ENCODE measurements around the gene ZNF548. TPM values are rescaled to one million over a fixed set of nuclear protein-coding genes. Genes with fewer than 3 reads are reported as not detected.
"Not testable (repeated sequence)": the region's sequence is repeated elsewhere in the genome, so short reads cannot be mapped to it uniquely, and the experiment has no call there.

ZNF548 gene
- total RNA-seq, result 17.1 and 19.9 TPM in 2 replicates

DNA sequence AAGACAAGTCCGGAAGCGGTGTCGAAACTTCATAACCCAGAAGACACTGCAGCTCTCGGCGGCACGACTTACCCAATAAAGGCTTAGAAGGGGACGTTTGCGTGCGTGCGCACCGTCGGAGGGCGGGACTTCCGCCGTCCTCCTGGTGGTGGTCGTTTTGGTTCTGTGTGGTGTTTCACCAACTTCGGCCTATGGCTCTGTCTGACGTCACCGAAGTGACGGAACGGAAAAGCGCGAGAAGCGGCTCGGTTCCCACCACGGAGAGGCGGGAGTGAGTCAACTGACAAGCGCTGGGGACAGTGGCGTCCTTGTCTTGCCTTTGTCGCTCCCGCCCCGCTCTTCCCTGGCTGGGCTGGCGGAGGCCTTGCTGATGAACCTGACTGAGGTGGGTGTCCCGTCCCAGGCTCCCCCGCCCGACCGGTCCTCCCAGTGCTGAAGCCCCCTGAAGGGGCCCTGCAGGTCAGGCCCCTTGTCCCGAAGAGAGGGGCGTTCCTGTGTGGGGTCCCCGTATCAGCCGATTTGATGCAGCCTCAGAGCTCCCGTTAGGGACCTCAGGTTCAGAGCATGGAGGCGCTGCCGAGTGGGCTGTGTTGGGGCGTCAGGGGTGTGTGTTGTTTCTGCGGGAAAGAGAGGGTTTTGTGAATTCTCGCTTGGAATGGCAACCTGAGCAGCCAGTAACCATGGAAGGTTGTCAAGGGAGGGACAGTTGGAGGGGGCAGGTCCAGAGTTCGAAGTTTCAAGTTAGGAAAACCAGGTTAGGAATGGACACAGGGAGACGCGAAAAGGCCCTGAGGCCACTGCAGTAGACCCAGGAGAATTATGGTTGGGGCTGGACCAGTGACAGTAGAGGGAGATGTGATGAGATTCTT is at the start of gene ZNF548:
ZNF548 (plus strand) TSS at position 125 of the 869 bp plus-strand sequence; CDS start at position 371, 246 bp downstream.
- intact Hi-C loops (cut with micrococcal nuclease), result loop anchor here (1.0 to 5.0 kb wide), 9 partner anchors 21 to 199 kb away; partner anchors contain the start of genes TRAPPC2B, ZNF17, ZNF264 and ZNF304

DNA sequence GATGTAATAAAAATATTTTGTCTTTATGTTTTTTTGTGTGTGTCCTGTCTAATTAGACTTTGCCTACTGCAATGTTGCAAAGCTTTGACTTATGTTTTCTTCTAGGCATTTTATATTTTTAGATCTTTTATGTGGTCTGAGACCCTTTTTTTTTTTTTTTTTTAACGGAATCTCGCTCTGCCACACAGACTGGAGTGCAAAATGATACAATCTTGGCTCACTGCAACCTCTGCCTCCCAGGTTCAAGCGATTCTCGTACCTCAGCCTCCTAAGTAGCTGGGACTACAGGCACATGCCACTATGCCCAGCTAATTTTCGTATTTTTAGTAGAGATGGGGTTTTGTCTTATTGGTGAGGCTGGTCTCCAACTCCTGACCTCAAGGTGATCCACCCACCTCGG is 47.1 kb upstream of the ZNF548 start:
- intact Hi-C loops (cut with micrococcal nuclease), result no loop called here

DNA sequence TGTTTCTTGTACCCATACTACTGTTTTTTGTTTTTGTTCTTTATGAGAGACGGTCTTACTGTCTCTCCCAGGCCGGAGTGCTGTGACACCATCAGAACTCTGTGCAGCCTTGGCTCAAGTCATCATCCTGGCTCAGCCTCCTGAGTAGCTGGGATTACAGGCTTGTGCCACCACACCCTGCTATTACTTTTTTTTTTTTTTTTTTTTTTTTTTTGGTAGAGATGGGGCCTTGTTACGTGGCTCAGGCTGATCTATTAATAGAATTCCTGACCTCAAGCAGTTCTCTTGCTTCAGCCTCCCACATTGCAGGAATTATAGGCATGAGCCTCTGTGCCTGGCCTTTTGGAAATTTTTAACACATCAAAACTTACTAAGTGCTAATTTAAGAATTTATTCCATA is 41.5 kb upstream of the ZNF548 start:
- intact Hi-C loops (cut with micrococcal nuclease), result no loop called here

DNA sequence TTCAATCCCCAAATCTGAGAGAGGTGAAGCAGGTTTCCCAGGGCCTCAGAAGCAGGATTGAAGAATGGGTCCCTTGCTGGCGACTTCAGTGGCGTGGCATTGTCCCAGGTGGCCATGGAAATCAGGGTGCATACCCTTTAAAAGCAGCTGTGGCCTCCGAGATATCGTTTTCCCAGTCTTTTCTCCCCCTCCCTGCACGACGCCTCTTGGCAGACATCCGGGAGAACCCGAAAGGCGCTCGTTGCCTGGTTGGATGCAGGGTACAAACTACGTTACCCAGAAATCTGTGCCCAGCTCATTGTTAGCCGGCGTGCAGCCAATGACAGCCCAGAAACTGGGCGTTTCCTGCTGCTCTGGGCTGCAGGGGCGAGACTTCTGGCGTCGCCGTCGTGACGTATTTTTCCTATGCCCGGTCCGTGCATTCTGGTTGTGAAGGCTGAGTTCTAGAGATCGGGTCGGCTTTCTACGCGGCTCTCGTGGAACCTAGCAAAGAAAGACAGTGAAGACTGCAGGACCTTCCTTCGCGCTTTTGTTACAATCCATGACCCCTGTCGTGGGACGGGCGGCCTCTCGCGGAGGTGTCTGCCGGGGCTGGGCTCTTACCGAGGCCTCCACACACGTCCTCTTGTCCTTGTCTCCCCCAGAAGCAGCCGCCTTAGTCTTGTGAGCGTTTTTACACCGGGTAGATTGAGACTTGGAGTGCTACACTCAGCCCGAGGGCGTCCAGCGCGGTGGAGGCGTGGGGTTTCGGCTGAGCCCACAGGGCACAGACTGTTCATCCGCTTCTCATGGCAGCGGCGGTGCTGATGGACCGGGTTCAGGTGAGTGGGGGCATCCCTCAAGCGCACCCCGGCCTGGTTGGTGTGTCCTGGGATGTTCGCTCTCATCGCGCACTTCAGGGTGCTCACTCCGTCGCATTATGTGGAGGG is 38.5 kb upstream of the ZNF548 start, which contains the start of gene ZNF304:
ZNF304 (plus strand) TSS at position 395 of the 929 bp plus-strand sequence; CDS start at position 789, 394 bp downstream.
- intact Hi-C loops (cut with micrococcal nuclease), result loop anchor here (1.0 kb wide), 7 partner anchors 12 to 136 kb away; partner anchors contain the start of genes TRAPPC2B, ZNF17, ZNF419 and ZNF460

DNA sequence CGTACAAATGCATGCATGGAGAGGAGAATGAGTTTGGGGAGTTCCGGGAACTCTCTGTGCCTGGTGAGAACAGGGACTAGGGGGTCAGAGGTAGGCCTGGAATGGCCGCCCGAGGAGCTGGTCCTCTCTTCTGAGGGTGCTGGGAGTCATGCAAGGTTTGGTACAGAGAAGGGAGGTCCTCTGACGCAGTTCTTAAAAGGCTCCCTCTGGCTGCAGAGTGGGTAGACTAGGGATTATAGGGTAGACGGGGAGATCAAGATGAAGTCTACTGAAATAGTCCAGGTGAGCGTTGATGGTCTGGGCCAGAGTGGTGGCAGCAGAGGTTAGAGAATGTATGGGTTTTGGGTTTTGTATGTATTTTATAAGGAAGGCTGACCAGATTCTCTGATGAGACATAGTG is 37.8 kb upstream of the ZNF548 start:
- intact Hi-C loops (cut with micrococcal nuclease), result loop anchor here (1.0 kb wide), 7 partner anchors 11 to 135 kb away; partner anchors contain the start of genes TRAPPC2B, ZNF17, ZNF419 and ZNF460

DNA sequence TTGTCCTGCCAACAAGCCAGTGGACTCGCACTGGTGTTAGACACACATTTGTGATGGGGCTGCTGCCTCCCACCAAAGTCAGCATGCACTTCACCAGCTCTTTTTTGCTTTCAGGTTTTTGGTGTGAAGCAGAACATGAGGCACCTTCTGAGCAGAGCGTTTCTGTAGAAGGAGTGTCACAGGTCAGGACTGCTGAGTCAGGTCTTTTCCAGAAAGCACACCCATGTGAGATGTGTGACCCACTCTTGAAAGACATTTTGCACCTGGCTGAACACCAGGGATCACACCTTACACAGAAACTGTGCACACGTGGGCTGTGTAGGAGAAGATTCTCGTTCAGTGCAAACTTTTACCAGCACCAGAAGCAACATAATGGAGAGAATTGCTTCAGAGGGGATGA is 33.7 kb upstream of the ZNF548 start:
- intact Hi-C loops (cut with micrococcal nuclease), result no loop called here

DNA sequence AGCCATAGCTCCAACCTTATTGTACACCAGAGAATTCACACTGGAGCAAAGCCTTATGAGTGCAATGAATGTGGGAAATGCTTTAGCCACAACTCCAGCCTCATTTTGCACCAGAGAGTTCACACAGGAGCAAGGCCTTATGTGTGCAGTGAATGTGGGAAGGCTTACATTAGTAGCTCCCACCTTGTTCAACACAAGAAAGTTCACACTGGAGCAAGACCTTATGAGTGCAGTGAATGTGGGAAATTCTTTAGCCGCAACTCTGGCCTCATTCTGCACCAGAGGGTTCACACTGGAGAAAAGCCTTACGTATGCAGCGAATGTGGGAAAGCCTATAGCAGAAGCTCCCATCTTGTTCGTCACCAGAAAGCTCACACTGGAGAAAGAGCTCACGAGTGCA is 32.2 kb upstream of the ZNF548 start:
- intact Hi-C loops (cut with micrococcal nuclease), result no loop called here

DNA sequence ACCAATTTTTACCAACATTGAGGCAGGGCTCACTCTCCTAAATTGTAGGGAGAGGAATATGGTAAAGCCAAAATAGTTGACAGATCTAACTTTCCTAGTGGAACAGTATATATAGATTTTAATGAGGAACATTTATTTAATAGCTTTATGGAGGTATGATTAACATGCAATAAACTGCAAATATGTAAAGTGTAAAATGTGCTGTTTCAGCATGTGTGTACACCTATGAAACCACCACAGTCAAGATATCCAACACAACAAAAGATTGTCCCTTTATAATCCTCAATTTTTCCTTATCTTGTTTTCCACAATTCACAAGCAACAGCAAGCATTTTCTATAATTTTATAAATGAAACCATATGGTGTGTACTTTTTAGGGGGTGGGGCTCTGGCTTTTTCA is 30.4 kb upstream of the ZNF548 start:
- intact Hi-C loops (cut with micrococcal nuclease), result no loop called here

DNA sequence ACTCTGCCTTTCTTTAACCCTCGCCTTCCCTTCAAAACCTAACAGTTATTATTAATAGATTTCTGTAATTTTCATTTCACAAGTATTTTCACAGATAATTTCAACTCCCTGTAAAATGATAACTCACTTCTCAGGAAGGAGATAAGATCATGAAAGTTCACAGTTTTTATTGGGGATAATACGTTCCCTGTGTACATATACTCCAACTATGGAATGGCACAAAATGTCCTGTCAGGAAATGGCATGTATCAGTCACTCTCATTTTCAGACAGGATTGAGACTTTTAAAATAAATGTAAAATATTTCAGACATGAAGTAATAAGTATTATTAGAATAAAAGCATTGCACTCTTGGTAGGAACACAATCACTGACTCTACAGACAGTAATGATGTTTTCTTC is 27.2 kb upstream of the ZNF548 start:
- intact Hi-C loops (cut with micrococcal nuclease), result loop anchor here (2.0 kb wide), 3 partner anchors 42 to 172 kb away; partner anchors contain the start of genes ZNF17, ZNF264 and ZNF543

DNA sequence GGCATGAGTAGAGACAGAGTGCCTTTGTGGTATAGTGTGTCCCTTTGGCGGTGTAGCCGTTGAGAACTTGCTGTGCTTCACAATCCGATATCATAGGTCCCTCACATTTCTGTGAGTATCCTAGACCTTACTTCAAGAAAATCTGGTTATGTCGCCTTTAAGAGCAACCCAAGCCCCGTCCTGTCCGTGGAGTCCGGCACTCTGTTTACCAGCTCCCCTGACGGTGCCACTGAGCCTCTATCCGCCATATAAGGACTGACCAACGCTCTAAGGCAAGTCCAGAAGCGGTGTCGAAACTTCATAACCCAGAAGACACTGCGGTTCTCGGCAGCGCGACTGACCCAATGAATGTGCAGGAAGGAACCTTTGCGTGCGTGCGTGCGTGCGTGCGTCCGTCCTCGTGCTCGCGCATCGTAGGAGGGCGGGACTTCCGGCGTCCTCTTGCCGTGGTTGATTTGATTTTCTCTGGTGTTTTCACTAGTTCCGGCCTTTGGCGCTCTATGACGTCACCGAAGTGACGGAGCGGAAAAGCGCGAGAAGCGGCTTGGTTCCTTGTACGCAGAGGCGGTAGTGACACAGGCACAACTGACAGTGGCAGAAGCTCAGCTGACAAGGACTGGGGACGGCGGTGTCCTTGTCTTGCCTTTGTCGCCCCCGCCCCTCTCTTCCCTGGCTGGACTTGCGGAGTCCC is 26.5 kb upstream of the ZNF548 start, which contains the start of the genes TRAPPC2B and ZNF547:
TRAPPC2B (plus strand) TSS at position 555 of the 691 bp plus-strand sequence. CDS start 1,283 bp downstream, outside the sequence.
ZNF547 (plus strand) TSS at position 555 of the 691 bp plus-strand sequence. CDS start 5,005 bp downstream, outside the sequence.
- intact Hi-C loops (cut with micrococcal nuclease), result loop anchor here (1.0 to 2.0 kb wide), 11 partner anchors 12 to 456 kb away; partner anchors contain the start of genes ZNF134, ZNF17, ZNF264 and ZNF304

DNA sequence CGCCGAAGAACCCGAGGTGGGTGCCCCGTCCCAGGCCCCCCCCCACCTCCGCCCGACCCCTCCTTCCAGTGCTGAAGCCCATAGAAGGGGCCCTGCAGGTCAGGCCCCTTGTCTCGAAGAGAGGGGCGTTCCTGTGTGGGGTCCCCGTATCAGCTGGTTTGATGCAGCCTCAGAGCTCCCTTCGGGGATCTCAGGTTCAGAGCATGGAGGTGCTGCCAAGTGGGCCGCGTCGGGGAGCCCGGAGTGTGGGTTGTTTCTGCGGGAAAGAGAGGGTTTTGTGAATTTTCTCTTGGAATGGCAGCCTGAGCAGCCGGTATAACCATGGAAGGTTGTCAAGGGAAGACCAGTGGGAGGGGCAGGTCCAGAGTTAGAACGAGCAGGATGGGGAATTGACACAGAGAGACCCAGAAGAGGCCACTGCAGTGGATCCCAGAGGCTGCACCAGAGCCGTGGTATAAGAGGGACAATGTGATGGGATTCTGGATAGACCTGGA is 25.9 kb upstream of the ZNF548 start:
- intact Hi-C loops (cut with micrococcal nuclease), result loop anchor here (1.0 to 2.0 kb wide), 11 partner anchors 12 to 456 kb away; partner anchors contain the start of genes ZNF134, ZNF17, ZNF264 and ZNF304

DNA sequence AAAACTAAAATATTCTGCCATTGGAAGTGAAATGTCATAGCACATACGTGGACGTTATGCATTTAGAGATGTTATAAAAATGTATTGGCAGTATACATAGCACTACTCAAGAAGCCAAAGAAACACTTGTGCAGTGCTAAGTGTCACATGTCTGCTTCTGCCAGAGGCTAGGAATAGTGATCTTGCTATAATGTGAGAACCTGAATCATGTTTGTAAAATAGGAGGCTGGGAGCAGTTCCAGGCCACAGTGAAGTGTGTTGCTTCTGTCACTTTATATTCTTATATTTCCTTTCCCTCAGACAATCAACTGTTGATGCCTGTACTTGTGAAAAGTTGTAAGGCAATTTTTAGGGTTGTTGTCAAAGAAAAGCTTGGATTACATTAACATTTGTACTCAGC is 22.9 kb upstream of the ZNF548 start:
- intact Hi-C loops (cut with micrococcal nuclease), result no loop called here

DNA sequence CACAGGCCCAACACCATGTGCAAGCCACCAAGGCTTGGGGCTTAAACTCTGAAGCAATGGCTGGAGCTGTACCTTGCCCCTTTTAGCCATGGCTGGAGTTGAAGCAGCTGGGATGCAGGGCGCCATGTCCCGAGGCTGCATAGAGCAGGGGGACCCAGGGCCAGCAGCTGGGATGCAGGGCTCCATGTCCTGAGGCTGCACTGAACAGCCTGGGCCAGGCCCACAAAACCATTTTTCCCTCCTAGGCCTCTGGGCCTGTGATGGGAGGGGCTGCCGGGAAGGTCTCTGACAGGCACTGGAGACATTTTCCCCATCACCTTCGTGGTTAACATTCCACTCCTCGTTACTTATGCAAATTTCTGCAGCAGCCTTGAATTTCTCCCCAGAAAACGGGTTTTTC is 15.5 kb upstream of the ZNF548 start:
- intact Hi-C loops (cut with micrococcal nuclease), result no loop called here

DNA sequence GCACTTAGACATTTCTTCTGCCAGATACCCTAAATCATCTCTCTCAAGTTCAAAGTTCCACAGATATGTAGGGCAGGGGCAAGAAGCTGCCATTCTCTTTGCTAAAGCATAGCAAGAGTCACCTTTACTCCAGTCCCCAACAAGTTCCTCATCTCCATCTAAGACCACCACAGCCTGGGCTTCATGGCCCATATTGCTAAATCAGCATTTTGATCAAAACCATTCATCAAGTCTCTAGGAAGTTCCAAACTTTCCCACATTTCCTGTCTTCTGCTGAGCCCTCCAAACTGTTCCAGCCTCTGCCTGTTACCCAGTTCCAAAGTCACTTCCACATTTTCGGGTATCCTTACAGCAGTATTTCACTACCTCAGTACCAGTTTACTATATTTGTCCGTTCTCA is 15.0 kb upstream of the ZNF548 start:
- intact Hi-C loops (cut with micrococcal nuclease), result not testable (repeated sequence)

DNA sequence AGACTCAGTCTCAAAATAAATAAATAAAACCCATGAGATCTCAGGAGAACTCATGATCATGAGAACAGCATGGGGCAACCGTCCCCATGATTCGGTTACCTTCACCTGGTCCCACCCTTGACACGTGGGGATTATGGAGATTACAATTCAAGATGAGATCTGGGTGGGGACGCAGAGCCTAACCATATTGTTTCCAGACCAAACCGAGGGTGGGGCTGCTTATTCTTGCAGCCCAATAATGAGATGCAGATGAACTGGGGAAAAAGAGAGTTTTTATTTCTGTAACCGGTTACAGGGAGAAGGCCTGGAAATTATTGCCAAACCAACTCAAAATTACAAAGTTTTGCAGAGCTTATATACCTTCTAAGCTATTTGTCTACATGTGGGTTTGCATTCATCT is 13.5 kb upstream of the ZNF548 start:
- intact Hi-C loops (cut with micrococcal nuclease), result no loop called here

DNA sequence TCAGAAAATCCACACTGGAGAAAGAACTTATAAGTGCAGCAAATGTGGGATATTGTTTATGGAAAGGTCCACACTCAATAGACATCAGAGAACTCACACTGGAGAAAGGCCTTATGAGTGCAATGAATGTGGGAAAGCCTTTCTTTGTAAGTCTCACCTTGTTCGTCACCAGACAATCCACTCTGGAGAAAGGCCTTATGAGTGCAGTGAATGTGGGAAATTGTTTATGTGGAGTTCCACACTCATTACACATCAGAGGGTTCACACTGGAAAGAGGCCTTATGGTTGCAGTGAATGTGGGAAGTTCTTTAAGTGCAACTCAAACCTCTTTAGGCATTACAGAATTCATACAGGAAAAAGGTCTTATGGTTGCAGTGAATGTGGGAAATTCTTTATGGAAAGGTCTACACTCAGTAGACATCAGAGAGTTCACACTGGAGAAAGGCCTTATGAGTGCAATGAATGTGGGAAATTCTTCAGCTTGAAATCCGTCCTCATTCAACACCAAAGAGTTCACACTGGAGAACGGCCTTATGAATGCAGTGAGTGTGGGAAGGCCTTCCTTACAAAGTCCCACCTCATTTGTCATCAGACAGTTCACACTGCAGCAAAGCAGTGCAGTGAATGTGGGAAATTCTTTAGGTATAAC is 12.0 kb upstream of the ZNF548 start:
- intact Hi-C loops (cut with micrococcal nuclease), result no loop called here

DNA sequence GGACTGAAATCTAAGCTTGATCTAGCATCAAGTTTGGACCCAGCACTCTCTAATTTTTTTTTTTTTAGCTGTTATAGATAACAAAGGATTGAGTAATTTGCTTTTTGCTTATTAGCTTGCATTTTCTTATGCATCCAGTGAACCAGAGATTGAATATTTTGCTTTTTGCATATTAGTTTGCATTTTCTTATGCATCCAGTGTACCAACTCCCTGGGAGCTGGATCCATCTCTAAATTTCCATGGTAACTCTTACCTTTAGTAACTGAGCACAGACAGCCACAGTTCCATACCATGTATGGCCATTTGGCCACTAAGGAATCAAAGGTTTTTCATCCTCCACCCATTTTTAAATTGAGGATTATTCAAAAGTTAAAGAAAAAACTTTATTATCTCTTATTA is 8.7 kb upstream of the ZNF548 start:
- intact Hi-C loops (cut with micrococcal nuclease), result no loop called here

DNA sequence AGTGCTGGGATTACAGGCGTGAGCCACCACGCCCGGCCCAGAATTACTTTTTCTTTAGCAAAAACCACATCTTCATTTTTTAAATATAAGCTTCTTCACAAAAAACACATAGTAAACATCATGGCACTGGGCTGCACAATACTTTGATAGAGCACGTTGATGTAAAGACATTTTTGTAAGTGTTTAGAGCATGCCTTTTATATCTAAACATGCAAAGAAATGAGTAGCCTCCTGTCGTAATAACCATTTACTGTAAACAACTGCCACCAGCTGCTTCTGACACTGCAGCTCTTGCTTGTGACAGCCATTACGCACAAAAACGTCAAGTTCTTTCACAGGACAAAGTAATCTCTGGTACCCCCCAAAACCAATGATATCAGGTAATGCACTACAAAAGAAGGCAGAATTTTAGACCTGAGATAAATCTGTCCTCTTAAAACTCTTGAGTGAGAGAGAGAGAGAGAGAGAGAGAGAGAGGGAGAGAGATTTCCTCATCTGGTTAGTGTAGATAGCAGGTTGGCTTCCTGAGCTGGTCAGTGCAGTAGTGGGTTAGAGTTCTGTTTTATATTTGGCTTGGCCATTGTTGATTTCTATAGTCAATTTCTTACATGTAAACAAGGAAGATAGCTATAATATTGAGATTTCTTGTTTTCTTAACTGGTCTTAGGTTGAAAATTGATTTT is 6.7 kb upstream of the ZNF548 start:
- intact Hi-C loops (cut with micrococcal nuclease), result no loop called here

DNA sequence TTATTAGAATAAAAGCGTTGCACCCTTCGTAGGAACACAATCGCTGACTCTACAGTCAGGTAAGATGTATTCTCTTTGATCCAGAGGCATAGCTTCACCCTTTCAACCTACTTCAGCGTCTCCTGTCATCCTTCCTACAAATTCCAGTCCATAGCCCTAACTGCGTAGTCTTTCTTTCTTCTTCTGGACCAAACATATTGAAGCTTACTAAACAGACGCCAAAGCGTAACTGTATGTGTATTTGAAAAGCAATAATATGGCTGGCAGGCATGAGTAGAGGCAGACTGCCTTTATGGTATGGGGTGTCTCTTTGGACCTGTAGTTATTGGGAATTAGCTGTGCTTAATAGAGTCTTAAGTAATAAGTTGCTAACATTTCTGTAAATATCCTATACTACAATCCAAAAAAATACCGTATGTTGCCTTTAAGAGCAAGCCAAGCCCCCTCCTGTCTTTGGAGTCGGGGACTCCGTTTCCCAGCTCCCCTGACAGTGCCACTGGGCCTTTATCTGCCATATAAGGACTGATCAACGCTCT is 392 bp upstream of the ZNF548 start:
- intact Hi-C loops (cut with micrococcal nuclease), result loop anchor here (1.0 to 5.0 kb wide), 9 partner anchors 22 to 198 kb away; partner anchors contain the start of genes TRAPPC2B, ZNF17, ZNF264 and ZNF304
